ENCODE results near the gene MINDY4. TPM values are rescaled to one million over a fixed set of nuclear protein-coding genes. Genes with fewer than 3 reads are reported as not detected.

Gene MINDY4
- total RNA-seq, 2 experiments from 2014 or later, result 1.2 to 1.4 TPM

DNA sequence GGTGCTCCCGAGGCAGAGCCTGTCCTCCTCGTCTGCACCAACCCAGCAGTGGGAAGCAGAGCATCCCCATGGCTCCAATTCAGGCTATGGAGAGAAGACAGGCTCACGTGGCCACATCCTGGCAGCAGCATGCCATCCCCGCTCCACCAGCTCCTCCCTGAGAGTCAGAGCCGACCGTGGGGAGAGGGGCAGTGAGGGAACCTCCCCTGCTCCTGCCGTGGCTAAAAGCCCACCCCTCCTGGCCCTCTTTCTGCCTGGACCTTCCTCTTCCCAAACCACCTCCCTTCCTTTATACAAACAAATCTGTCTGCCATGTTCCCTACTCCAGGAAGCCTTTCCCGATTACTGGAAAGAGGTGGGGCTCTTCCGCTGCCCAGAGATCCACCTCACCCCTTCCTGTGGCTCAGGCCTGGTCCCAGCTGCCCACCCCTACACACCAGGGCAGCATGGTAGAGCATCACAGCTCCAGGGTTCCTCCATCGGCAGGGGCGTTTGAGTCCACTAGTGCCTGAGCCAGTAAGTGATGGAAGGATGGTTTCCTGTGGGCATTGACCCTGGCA is 129.7 kb downstream of the MINDY4 start:
- H3K4me1 Mint-ChIP-seq (ENCODE audit: low read depth), result no peaks in the 10 kb centered on the region
- CTCF ChIA-PET, result no interaction called here
- H3K36me3 Mint-ChIP-seq (ENCODE audit: low read depth), result no peaks in the 10 kb centered on the region
- H3K27me3 Mint-ChIP-seq (ENCODE audit: low read depth), result no peaks in the 10 kb centered on the region
- no peak overlapping the region for H3K4me3 Mint-ChIP-seq
- intact Hi-C loops (cut with micrococcal nuclease), result no loop called here
- H3K27ac Mint-ChIP-seq, result no peak overlapping the region
- no peaks in the 10 kb centered on the region for H3K9me3 Mint-ChIP-seq
- no peak for DNase-seq

GRCh38 chr7:30901856-30902255 is 130.6 kb downstream of the MINDY4 start:
- no peaks in the 10 kb centered on the region for H3K9me3 Mint-ChIP-seq
- no peaks in the 10 kb centered on the region for H3K27me3 Mint-ChIP-seq (ENCODE audit: low read depth)
- CTCF ChIA-PET, result no interaction called here

GRCh38 chr7:30902466-30902865 is 131.2 kb downstream of the MINDY4 start:
- Mint-ChIP-seq H3K4me3 (no peak overlapping the region), H3K27me3 (ENCODE audit: low read depth) (no peaks in the 10 kb centered on the region), H3K27ac (no peak overlapping the region), H3K4me1 (ENCODE audit: low read depth) (no peaks in the 10 kb centered on the region), H3K9me3 (no peaks in the 10 kb centered on the region), H3K36me3 (ENCODE audit: low read depth) (no peaks in the 10 kb centered on the region)
- DNase-seq, result no peak
- intact Hi-C loops (cut with micrococcal nuclease), result no loop called here
- CTCF ChIA-PET, result interaction anchor here (0.7 kb wide), 1 partner anchor 14 kb away, joined by 3 read pairs; no protein-coding TSS in a partner anchor

More at GRCh38 chr7:30901856-30902255, 130.6 kb downstream of the MINDY4 start:
- H3K27ac Mint-ChIP-seq, result no peak overlapping the region
- DNase-seq, result no peak
- no peaks in the 10 kb centered on the region for H3K36me3 Mint-ChIP-seq (ENCODE audit: low read depth)
- intact Hi-C loops (cut with micrococcal nuclease), result no loop called here
- H3K4me3 Mint-ChIP-seq, result no peak overlapping the region
- H3K4me1 Mint-ChIP-seq (ENCODE audit: low read depth), result no peaks in the 10 kb centered on the region

GRCh38 chr7:30903146-30903545 is 131.9 kb downstream of the MINDY4 start:
- CTCF ChIA-PET, result no interaction called here
- intact Hi-C loops (cut with micrococcal nuclease), result no loop called here
- no peak for DNase-seq
- H3K4me3 Mint-ChIP-seq, result no peak overlapping the region
- no peaks in the 10 kb centered on the region for H3K36me3 Mint-ChIP-seq (ENCODE audit: low read depth)
- no peak overlapping the region for H3K27ac Mint-ChIP-seq
- H3K9me3 Mint-ChIP-seq, result no peaks in the 10 kb centered on the region
- no peaks in the 10 kb centered on the region for H3K27me3 Mint-ChIP-seq (ENCODE audit: low read depth)
- no peaks in the 10 kb centered on the region for H3K4me1 Mint-ChIP-seq (ENCODE audit: low read depth)

DNA sequence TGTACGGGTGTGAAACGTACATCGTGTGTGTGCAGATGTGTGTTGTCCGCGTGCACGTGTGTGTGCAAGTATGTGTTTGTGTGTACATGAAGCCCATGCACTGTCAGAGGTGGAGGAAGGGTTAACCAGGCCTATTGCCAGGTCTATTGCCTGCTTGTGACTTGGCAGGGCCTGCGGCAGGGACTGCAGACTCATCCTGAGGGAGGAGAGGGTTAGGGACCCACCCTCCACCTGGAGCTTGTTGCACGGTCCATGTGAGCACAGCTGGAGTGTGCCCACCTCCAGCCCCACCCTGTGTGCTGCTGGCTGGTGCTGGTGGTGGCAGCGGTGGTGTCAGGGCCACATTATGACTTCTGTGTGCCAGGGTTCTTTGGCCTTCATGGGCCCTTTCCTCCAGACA is 133.3 kb downstream of the MINDY4 start:
- DNase-seq, result no peak
- Mint-ChIP-seq H3K4me1 (ENCODE audit: low read depth) (no peaks in the 10 kb centered on the region), H3K27me3 (ENCODE audit: low read depth) (no peaks in the 10 kb centered on the region), H3K9me3 (no peaks in the 10 kb centered on the region), H3K36me3 (ENCODE audit: low read depth) (no peaks in the 10 kb centered on the region), H3K27ac (no peak overlapping the region), H3K4me3 (no peak overlapping the region)
- CTCF ChIA-PET, result interaction anchor here (1.1 kb wide), 1 partner anchor 103 kb away, joined by 3 read pairs; no protein-coding TSS in a partner anchor
- intact Hi-C loops (cut with micrococcal nuclease), result no loop called here

GRCh38 chr7:30905078-30906012 is 134.1 kb downstream of the MINDY4 start:
- intact Hi-C loops (cut with micrococcal nuclease), result no loop called here
- no peaks in the 10 kb centered on the region for H3K9me3 Mint-ChIP-seq
- DNase-seq, result no peak
- H3K27me3 Mint-ChIP-seq (ENCODE audit: low read depth), result no peaks in the 10 kb centered on the region
- no peak overlapping the region for H3K27ac Mint-ChIP-seq
- no peak overlapping the region for H3K4me3 Mint-ChIP-seq
- no peaks in the 10 kb centered on the region for H3K4me1 Mint-ChIP-seq (ENCODE audit: low read depth)
- no peaks in the 10 kb centered on the region for H3K36me3 Mint-ChIP-seq (ENCODE audit: low read depth)
- CTCF ChIA-PET, result no interaction called here

- intact Hi-C loops (cut with micrococcal nuclease), result no loop called here
- no peaks in the 10 kb centered on the region for H3K9me3 Mint-ChIP-seq
- H3K27ac Mint-ChIP-seq, result no peak overlapping the region
- DNase-seq, result no peak
- H3K36me3 Mint-ChIP-seq (ENCODE audit: low read depth), result no peaks in the 10 kb centered on the region
- no peaks in the 10 kb centered on the region for H3K4me1 Mint-ChIP-seq (ENCODE audit: low read depth)
- H3K27me3 Mint-ChIP-seq (ENCODE audit: low read depth), result no peaks in the 10 kb centered on the region
- CTCF ChIA-PET, result no interaction called here
- no peak overlapping the region for H3K4me3 Mint-ChIP-seq
Measured at GRCh38 chr7:30906014-30906413, 134.8 kb downstream of the MINDY4 start.

DNA sequence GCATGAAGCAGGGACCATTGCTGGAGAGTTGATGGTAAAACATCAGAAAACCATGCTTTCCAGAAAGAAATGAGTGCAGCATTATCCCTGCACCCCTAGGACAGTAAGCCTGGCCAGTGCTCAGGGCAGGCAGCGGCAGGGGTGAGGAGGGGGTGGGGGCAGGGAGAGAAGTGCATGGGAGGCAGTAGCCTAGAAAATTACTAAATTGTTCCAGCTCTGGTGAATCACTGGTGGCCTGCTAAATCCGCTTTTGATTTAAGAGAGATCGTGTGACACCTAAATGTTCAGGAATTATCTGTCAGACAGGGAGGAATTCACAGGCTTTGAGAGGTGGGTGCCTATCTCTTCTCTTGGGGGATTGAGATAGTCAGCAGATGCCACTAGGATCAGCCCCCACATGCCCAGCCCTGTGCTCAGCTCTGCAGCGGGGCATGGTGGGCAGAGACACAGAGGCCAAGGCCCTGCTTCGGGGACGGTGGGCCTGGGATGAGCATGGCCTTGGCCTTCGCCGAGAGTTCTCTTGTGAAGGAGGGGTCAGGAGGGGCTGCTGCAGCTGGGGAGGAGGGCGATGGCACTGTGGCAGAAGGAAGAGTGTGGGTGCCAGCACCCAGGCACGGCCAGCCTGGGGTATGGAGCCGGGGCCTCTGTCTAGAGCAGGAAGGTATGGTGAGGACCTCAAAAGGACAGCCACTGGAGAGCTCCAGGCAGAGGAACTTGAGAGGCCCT is 135.5 kb downstream of the MINDY4 start:
- H3K4me1 Mint-ChIP-seq (ENCODE audit: low read depth), result no peaks in the 10 kb centered on the region
- H3K27ac Mint-ChIP-seq, result no peak overlapping the region
- no peaks in the 10 kb centered on the region for H3K27me3 Mint-ChIP-seq (ENCODE audit: low read depth)
- H3K4me3 Mint-ChIP-seq, result no peak overlapping the region
- intact Hi-C loops (cut with micrococcal nuclease), result no loop called here
- no peak for DNase-seq
- CTCF ChIA-PET, result no interaction called here
- no peaks in the 10 kb centered on the region for H3K36me3 Mint-ChIP-seq (ENCODE audit: low read depth)
- no peaks in the 10 kb centered on the region for H3K9me3 Mint-ChIP-seq

- intact Hi-C loops (cut with micrococcal nuclease), result no loop called here
Measured at GRCh38 chr7:30907527-30908267, 136.5 kb downstream of the MINDY4 start.

DNA sequence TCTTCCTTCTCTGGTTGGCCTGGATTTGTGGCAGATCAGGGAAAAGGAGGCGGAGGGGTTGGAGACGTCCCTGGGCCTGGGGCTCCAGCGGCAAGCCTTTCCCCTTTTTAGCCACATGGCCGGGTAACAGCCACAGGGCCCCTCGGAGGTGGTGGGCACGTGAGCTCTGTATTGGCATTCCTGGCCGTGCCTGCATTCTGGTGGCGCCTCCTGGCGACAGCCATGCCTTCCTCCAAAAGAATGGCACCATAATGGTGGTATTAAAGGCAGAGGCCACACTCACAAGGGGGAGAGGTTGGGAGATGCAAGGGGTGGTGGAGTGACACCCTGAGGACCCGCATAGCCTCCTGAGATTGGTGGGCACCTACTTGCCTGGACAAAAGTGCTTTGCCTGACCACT is 137.5 kb downstream of the MINDY4 start:
- intact Hi-C loops (cut with micrococcal nuclease), result no loop called here
- Mint-ChIP-seq H3K4me3 (no peak overlapping the region), H3K36me3 (ENCODE audit: low read depth) (no peaks in the 10 kb centered on the region), H3K9me3 (no peaks in the 10 kb centered on the region), H3K27me3 (ENCODE audit: low read depth) (no peaks in the 10 kb centered on the region), H3K4me1 (ENCODE audit: low read depth) (no peaks in the 10 kb centered on the region), H3K27ac (no peak overlapping the region)
- no peak for DNase-seq
- CTCF ChIA-PET, result interaction anchor here (0.8 kb wide), 1 partner anchor 26 kb away, joined by 4 read pairs; no protein-coding TSS in a partner anchor

More at GRCh38 chr7:30907527-30908267, 136.5 kb downstream of the MINDY4 start:
- CTCF ChIA-PET, result no interaction called here
- Mint-ChIP-seq H3K9me3 (no peaks in the 10 kb centered on the region), H3K4me3 (no peak overlapping the region), H3K27ac (no peak overlapping the region), H3K27me3 (ENCODE audit: low read depth) (no peaks in the 10 kb centered on the region), H3K4me1 (ENCODE audit: low read depth) (no peaks in the 10 kb centered on the region), H3K36me3 (ENCODE audit: low read depth) (no peaks in the 10 kb centered on the region)
- no peak for DNase-seq

GRCh38 chr7:30909431-30909830 is 138.2 kb downstream of the MINDY4 start:
- no peak for DNase-seq
- H3K27ac Mint-ChIP-seq, result no peak overlapping the region
- no peaks in the 10 kb centered on the region for H3K4me1 Mint-ChIP-seq (ENCODE audit: low read depth)
- intact Hi-C loops (cut with micrococcal nuclease), result no loop called here
- no peak overlapping the region for H3K4me3 Mint-ChIP-seq
- CTCF ChIA-PET, result no interaction called here
- H3K36me3 Mint-ChIP-seq (ENCODE audit: low read depth), result no peaks in the 10 kb centered on the region
- no peaks in the 10 kb centered on the region for H3K9me3 Mint-ChIP-seq
- no peaks in the 10 kb centered on the region for H3K27me3 Mint-ChIP-seq (ENCODE audit: low read depth)

- H3K4me1 Mint-ChIP-seq (ENCODE audit: low read depth), result no peaks in the 10 kb centered on the region
- DNase-seq, result no peak
- H3K27ac Mint-ChIP-seq, result no peak overlapping the region
- H3K27me3 Mint-ChIP-seq (ENCODE audit: low read depth), result no peaks in the 10 kb centered on the region
- CTCF ChIA-PET, result no interaction called here
- H3K9me3 Mint-ChIP-seq, result no peaks in the 10 kb centered on the region
- no peak overlapping the region for H3K4me3 Mint-ChIP-seq
- intact Hi-C loops (cut with micrococcal nuclease), result no loop called here
- no peaks in the 10 kb centered on the region for H3K36me3 Mint-ChIP-seq (ENCODE audit: low read depth)
Measured at GRCh38 chr7:30910411-30911073, 139.3 kb downstream of the MINDY4 start.

Data from activated naive CD4-positive, alpha-beta T cell treated with anti-CD3 and anti-CD28 coated beads for 36 hours (primary cell).